Measurements from ENCODE around the gene PANX1.

The PANX1 gene

DNA sequence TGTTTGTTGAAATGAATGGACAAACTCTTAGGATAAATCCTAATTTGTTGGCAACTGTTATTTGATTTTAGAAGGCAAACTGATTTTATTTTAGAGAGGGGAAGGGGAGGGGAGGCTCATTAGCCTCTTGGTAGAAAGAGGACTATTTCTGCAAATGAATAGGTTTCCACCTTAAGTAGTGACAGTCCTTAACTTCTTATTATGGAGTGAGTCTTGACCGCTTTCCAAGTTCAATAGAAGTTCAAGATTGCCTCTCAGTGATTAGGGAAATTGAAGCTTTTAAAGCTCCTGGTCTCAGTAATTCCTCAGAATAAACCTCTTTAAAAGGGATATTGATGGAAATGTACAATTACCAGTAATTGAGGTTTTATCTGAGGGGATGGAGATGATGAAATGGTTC lies 55.7 kb downstream of the PANX1 start:
- H3K4me1 ChIP-seq (ENCODE audit: control insufficient read depth, insufficient read depth, low read length, unreplicated experiment): no peaks in the 10 kb centered on the region
- no peak overlapping the region for H2AFZ ChIP-seq (ENCODE audit: low read length, unreplicated experiment)
- no peak overlapping the region for H3K27ac ChIP-seq (ENCODE audit: low read depth, low read length)

DNA sequence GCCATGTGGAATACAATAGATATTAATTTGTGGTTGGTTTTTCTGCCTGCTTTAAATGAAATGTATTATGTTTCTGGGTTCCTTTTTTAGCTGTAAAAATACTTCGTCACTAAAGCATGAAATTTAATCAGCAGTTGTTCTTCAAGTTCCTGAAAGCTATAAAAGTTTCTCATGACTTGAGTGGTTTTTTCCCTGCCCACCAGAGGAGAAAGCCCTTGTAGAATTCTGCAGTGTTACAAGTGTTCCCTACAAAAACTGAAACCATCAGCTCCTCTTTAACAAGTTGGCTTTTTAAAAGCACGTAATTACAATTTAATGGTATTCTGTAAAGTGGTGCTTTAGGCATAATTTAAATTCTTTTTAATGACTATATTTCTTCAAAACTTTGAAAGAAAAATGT lies 56.2 kb downstream of the PANX1 start:
- Histone ChIP-seq H3K4me1 (ENCODE audit: control insufficient read depth, insufficient read depth, low read length, unreplicated experiment) (no peaks in the 10 kb centered on the region), H3K27me3 (ENCODE audit: insufficient read depth, low read length) (no peaks in the 10 kb centered on the region), H3K36me3 (ENCODE audit: insufficient read depth, low read length) (peaks cover 18% of the 10 kb centered on the region), H3K79me2 (ENCODE audit: control insufficient read depth, insufficient read depth, low read length, unreplicated experiment) (no peaks in the 10 kb centered on the region), H2AFZ (ENCODE audit: low read length, unreplicated experiment) (no peak overlapping the region), H3K27ac (ENCODE audit: low read depth, low read length) (no peak overlapping the region), H3K4me3 (ENCODE audit: low read depth, low read length) (no peak overlapping the region)

More for the DNA sequence above, 55.7 kb downstream of the PANX1 start:
- Histone ChIP-seq H3K4me3 (ENCODE audit: low read depth, low read length) (no peak overlapping the region), H3K36me3 (ENCODE audit: insufficient read depth, low read length) (peaks cover 21% of the 10 kb centered on the region), H3K79me2 (ENCODE audit: control insufficient read depth, insufficient read depth, low read length, unreplicated experiment) (no peaks in the 10 kb centered on the region), H3K27me3 (ENCODE audit: insufficient read depth, low read length) (no peaks in the 10 kb centered on the region)

DNA sequence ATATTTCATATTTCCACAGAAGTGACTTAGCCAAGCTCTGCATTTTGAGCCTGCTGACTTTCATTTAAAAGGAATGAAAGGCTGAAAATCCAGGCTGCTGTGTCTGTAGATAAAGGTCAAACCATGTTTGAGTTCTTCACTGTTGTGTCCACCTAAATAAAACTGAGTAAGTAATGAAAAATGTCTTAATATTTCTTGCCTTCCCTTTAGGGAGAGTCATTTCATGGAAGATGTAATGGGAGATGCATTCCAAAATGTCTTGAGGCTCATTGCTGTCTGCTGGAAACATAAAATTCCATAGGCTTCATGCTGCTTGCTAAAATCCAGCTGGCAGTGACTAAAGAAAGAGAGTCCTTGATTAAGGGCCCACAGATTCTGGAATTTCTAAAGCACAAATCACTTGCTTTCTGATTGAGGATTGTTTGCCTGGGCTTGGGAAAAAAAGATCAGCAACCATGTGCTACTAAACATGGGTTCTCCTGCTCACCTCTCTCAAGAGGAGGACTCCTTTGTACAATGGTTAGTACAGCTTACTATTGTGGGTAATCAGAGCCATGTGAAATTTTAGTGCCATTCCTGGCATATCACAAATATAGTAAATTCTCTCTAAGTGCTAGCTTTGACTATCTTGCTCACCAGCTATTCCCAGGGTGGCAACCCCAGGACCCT lies 56.9 kb downstream of the PANX1 start:
- no peak overlapping the region for H2AFZ ChIP-seq (ENCODE audit: low read length, unreplicated experiment)
- H3K27ac ChIP-seq (ENCODE audit: low read depth, low read length): no peak overlapping the region
- H3K36me3 ChIP-seq (ENCODE audit: insufficient read depth, low read length): peaks cover 15% of the 10 kb centered on the region
- no peaks in the 10 kb centered on the region for H3K79me2 ChIP-seq (ENCODE audit: control insufficient read depth, insufficient read depth, low read length, unreplicated experiment)
- no peaks in the 10 kb centered on the region for H3K4me1 ChIP-seq (ENCODE audit: control insufficient read depth, insufficient read depth, low read length, unreplicated experiment)
- no peak overlapping the region for H3K4me3 ChIP-seq (ENCODE audit: low read depth, low read length)
- H3K27me3 ChIP-seq (ENCODE audit: insufficient read depth, low read length): no peaks in the 10 kb centered on the region

DNA sequence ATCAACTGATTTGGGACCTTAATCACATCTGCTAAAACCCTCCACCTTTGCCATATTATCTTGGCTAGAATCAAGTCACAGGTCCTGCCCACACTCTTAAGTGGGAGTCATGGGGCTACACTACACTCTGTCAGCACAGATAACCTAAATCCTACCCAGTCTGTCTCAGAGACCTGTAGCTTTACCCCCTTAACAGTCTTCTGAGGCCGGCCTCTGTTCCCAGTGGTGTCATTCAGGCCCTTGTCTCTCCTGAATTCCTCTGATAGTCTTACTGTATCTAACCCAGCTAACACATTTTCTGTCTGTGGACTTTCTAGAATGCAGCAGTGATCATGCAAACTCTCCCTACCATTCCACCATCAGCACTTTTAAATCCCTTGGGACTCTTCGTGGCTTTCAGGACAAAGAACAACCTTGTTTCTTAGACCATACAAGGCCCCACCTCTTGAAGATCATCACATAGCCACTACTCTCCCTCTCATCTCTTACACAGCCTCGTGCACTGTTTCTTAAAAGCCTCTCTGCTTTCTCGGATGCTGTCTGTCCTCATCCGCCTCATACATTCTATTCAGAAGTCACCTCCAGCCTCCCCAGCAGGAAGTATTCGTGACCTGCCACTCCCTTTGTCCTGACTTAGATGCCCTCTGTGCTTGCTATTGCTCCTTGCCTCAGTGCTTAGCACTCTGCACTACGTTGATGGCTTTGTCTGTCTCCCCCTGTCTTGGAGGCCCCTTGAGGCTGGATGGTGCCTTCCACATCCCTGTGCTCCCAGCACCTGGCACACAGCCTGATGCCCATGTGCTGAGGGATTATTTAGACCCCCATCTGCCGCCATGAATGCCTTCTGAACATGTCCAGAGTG lies 57.9 kb downstream of the PANX1 start:
- Histone ChIP-seq H3K27me3 (ENCODE audit: insufficient read depth, low read length) (no peaks in the 10 kb centered on the region), H2AFZ (ENCODE audit: low read length, unreplicated experiment) (no peak overlapping the region)

GRCh38 chr11:94193288-94193687 lies 64.6 kb downstream of the PANX1 start:
- Histone ChIP-seq H3K4me1 (ENCODE audit: control insufficient read depth, insufficient read depth, low read length, unreplicated experiment) (peaks cover 9% of the 10 kb centered on the region), H3K27ac (ENCODE audit: low read depth, low read length) (no peak overlapping the region)

More for the DNA sequence above, 57.9 kb downstream of the PANX1 start:
- Histone ChIP-seq H3K4me1 (ENCODE audit: control insufficient read depth, insufficient read depth, low read length, unreplicated experiment) (no peaks in the 10 kb centered on the region), H3K36me3 (ENCODE audit: insufficient read depth, low read length) (peaks cover 5% of the 10 kb centered on the region; the same call in 1 of the 2 replicates), H3K27ac (ENCODE audit: low read depth, low read length) (no peak overlapping the region), H3K4me3 (ENCODE audit: low read depth, low read length) (no peak overlapping the region), H3K79me2 (ENCODE audit: control insufficient read depth, insufficient read depth, low read length, unreplicated experiment) (no peaks in the 10 kb centered on the region)

DNA sequence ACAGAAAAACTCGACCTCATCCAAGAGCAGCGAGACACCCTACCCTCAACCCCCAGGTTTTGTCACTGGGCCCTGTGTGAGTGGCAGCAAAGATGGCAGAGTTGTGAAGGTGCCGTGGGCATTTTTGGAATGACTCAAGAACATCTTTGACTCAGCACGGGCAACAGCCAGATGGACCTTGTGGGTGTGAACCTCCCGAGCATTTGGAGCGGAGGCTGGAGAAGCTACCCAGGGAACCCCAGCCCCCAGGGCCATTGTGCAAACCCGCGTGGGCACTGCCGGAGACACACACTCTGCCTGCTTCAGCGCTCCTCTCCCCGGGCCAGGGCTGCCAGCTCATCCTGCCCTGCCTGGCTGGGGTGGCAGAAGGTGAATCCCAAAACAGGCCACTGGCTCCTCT lies 66.1 kb downstream of the PANX1 start:
- H3K4me3 ChIP-seq (ENCODE audit: low read depth, low read length): no peak overlapping the region
- no peak overlapping the region for H2AFZ ChIP-seq (ENCODE audit: low read length, unreplicated experiment)
- H3K27me3 ChIP-seq (ENCODE audit: insufficient read depth, low read length): no peaks in the 10 kb centered on the region
- H3K4me1 ChIP-seq (ENCODE audit: control insufficient read depth, insufficient read depth, low read length, unreplicated experiment): peaks cover 9% of the 10 kb centered on the region
- no peaks in the 10 kb centered on the region for H3K79me2 ChIP-seq (ENCODE audit: control insufficient read depth, insufficient read depth, low read length, unreplicated experiment)
- H3K36me3 ChIP-seq (ENCODE audit: insufficient read depth, low read length): no peaks in the 10 kb centered on the region
- H3K27ac ChIP-seq (ENCODE audit: low read depth, low read length): no peak overlapping the region

More at GRCh38 chr11:94193288-94193687, 64.6 kb downstream of the PANX1 start:
- Histone ChIP-seq H3K4me3 (ENCODE audit: low read depth, low read length) (no peak overlapping the region), H2AFZ (ENCODE audit: low read length, unreplicated experiment) (no peak overlapping the region), H3K27me3 (ENCODE audit: insufficient read depth, low read length) (no peaks in the 10 kb centered on the region), H3K36me3 (ENCODE audit: insufficient read depth, low read length) (no peaks in the 10 kb centered on the region), H3K79me2 (ENCODE audit: control insufficient read depth, insufficient read depth, low read length, unreplicated experiment) (no peaks in the 10 kb centered on the region)

GRCh38 chr11:94196363-94196762 lies 67.7 kb downstream of the PANX1 start:
- Histone ChIP-seq H3K79me2 (ENCODE audit: control insufficient read depth, insufficient read depth, low read length, unreplicated experiment) (no peaks in the 10 kb centered on the region), H2AFZ (ENCODE audit: low read length, unreplicated experiment) (no peak overlapping the region), H3K4me1 (ENCODE audit: control insufficient read depth, insufficient read depth, low read length, unreplicated experiment) (peaks cover 9% of the 10 kb centered on the region), H3K4me3 (ENCODE audit: low read depth, low read length) (no peak overlapping the region), H3K36me3 (ENCODE audit: insufficient read depth, low read length) (no peaks in the 10 kb centered on the region), H3K27ac (ENCODE audit: low read depth, low read length) (no peak overlapping the region), H3K27me3 (ENCODE audit: insufficient read depth, low read length) (no peaks in the 10 kb centered on the region)

- no peak overlapping the region for H3K27ac ChIP-seq (ENCODE audit: low read depth, low read length)
- no peaks in the 10 kb centered on the region for H3K27me3 ChIP-seq (ENCODE audit: insufficient read depth, low read length)
- H3K79me2 ChIP-seq (ENCODE audit: control insufficient read depth, insufficient read depth, low read length, unreplicated experiment): no peaks in the 10 kb centered on the region
- no peaks in the 10 kb centered on the region for H3K36me3 ChIP-seq (ENCODE audit: insufficient read depth, low read length)
- H3K4me3 ChIP-seq (ENCODE audit: low read depth, low read length): no peak overlapping the region
- no peaks in the 10 kb centered on the region for H3K4me1 ChIP-seq (ENCODE audit: control insufficient read depth, insufficient read depth, low read length, unreplicated experiment)
- H2AFZ ChIP-seq (ENCODE audit: low read length, unreplicated experiment): no peak overlapping the region
These were observed 70.1 kb downstream of the PANX1 start for GRCh38 chr11:94198718-94199117.

DNA sequence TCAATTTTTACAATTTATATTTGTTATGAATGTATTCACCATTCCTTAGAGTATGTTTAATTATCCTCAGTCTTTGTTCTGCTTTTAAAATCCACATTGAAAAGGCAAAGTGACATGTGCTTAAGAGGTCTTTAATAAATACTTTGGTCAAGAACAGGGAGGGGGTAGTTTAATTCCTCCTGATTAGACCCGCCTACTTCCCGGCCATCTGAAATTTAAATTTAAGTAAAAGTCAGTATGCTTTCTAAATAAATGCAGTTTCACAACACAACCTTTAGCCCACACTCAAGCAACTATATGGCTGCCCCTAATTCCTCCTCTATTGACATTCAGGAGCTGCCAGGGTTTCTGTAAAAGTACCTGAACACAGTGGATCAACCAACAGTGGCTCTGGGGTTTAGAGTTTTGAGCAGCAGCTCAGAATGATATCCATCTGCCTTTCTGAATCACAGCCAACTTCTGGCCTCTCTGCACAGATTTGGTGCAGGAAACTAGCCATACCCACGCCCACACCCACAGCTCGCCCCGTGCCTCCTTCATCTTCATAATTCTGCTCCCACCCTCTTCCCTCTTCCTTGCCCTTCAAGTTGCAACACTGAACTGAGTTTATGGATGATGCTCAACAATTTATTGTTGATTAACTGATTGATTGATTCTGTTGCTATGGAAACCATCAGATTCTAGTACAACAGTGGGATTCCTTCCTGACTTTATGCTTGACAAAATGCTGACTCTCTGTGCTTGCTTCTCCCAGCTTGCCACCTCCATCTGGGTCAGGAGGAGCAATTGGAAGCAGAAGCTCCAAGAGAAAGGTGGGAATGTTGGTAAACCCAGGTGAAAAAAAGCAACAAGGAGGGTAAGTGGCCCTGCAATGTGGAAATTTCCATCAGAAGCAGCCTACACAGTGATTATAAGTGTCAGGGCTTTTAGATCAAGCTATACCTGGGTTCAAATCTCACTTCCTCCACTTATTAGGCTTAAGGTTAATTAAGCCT lies 70.8 kb downstream of the PANX1 start:
- H3K4me3 ChIP-seq (ENCODE audit: low read depth, low read length): no peak overlapping the region

DNA sequence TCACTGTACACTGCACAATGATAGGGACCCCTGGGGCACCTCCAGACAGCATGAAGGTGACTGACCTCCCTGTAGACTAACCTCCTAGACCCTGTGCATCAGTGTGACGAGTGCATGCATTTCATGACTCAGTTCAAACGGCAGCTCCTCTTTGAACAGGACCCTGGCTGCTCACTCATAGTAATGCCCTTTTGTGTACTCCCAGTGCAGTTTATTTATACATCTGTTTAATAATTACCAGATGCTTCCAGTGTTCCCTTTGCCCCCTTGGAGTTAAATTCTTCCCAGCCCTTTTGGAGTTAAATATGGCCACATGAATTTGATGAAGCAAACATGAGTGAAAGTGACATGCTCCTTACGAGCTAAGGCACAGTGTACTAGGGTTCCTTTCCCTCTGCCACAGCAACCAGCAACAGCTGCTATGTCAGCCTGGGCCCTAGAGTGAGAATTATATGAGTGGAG lies 72.4 kb downstream of the PANX1 start:
- no peaks in the 10 kb centered on the region for H3K79me2 ChIP-seq (ENCODE audit: control insufficient read depth, insufficient read depth, low read length, unreplicated experiment)
- H3K27me3 ChIP-seq (ENCODE audit: insufficient read depth, low read length): no peaks in the 10 kb centered on the region
- H3K27ac ChIP-seq (ENCODE audit: low read depth, low read length): no peak overlapping the region
- no peak overlapping the region for H3K4me3 ChIP-seq (ENCODE audit: low read depth, low read length)
- no peaks in the 10 kb centered on the region for H3K4me1 ChIP-seq (ENCODE audit: control insufficient read depth, insufficient read depth, low read length, unreplicated experiment)
- H3K36me3 ChIP-seq (ENCODE audit: insufficient read depth, low read length): no peaks in the 10 kb centered on the region
- H2AFZ ChIP-seq (ENCODE audit: low read length, unreplicated experiment): no peak overlapping the region

More for the DNA sequence above, 70.8 kb downstream of the PANX1 start:
- no peaks in the 10 kb centered on the region for H3K4me1 ChIP-seq (ENCODE audit: control insufficient read depth, insufficient read depth, low read length, unreplicated experiment)
- H3K27ac ChIP-seq (ENCODE audit: low read depth, low read length): no peak overlapping the region
- H3K36me3 ChIP-seq (ENCODE audit: insufficient read depth, low read length): no peaks in the 10 kb centered on the region
- H3K27me3 ChIP-seq (ENCODE audit: insufficient read depth, low read length): no peaks in the 10 kb centered on the region
- H3K79me2 ChIP-seq (ENCODE audit: control insufficient read depth, insufficient read depth, low read length, unreplicated experiment): no peaks in the 10 kb centered on the region
- H2AFZ ChIP-seq (ENCODE audit: low read length, unreplicated experiment): no peak overlapping the region
